HG03066 (cell line): Measurements from ENCODE around the gene ETV7.
A peak's percentile ranks its signal among the peaks of the same experiment; 100 is the strongest.
"Not testable (repeated sequence)": the region's sequence is repeated elsewhere in the genome, so short reads cannot be mapped to it uniquely, and the experiment has no call there.

Source experiments
- ATAC-seq: cut with Tn5 transposase; IDR thresholded peaks from one replicate; pipeline ENCODE4 v1.9.1; 2021; ENCODE audit warnings: low read depth; ENCODE audit not compliant: unreplicated experiment

The ETV7 gene

GRCh38 chr6:36345681-36346466, 41.6 kb downstream of the ETV7 start:
- ATAC-seq, result no peak

- ATAC-seq, result no peak
These were observed 44.3 kb downstream of the ETV7 start for GRCh38 chr6:36343109-36343680.

DNA sequence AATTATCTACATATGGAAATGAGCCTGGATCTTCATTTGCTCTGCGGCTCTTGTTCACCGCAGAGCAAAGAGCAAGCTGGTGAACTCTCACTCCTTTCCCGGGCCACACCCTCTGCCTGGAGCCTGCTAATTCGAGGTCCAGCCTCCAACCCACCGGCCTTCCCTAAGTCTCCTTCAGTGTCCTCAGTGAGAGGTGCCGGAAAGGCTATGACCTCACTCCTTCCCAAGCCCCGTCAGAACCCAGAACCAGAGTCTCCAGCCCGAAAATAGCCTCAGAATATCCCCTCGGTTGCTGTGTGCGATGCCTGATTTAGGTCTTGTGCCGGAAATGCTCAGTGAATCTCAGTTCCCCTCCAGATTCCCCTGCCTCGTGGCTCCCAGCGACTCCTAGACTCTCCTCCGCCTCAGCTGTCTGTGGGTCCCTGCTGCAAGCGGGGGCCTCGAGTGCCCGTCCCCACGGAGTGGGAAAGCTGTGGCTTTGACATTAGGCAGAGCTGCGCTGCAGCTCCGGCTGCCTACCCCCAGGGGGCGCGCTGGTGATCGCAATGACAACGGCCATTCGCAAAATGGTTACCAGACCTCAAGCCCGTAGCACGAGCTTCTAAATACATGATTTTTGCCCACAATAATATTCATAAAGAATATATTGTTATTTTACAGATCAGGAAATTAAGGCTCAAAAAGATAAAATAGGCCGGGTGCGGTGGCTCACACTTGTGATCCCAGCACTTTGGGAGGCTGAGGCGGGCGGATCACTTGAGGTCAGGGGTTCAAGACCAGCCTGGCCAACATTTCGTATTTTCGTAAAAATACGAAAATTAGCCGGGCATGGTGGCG, 46.6 kb downstream of the ETV7 start:
- ATAC-seq, result peak; percentile 58

GRCh38 chr6:36340306-36340617, 47.2 kb downstream of the ETV7 start:
- no peak for ATAC-seq

- ATAC-seq, result no peak
These were observed 48.3 kb downstream of the ETV7 start for GRCh38 chr6:36339146-36339545.

DNA sequence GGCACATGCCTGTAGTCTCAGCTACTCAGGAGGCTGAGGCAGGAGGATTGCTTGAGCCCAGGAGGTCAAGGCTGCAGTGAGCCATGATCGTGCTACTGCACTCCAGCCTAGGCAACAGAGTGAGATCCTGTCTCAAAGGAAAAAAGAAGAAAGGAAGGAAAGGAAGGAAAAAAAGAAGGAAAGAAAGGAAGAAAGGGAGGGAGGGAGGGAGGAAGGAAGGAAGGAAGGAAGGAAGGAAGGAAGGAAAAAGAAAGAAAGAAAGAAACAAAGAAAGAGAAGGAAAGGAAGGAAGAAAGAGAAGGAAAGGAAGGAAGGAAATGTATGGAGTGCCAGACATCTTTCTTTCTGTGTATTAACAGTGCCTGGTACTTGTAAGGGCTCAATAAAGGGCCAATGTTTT, 49.2 kb downstream of the ETV7 start:
- ATAC-seq, result not testable (repeated sequence)

GRCh38 chr6:36337814-36338213, 49.7 kb downstream of the ETV7 start:
- no peak for ATAC-seq

- ATAC-seq, result no peak
These were observed 50.7 kb downstream of the ETV7 start, which contains the start of gene BNIP5 for GRCh38 chr6:36336779-36337241. BNIP5 (minus strand) TSS chr6:36336888; CDS start chr6:36330690, 6,198 bp downstream.

GRCh38 chr6:36336208-36336710, 51.2 kb downstream of the ETV7 start:
- no peak for ATAC-seq

- ATAC-seq, result no peak
These were observed 51.8 kb downstream of the ETV7 start for GRCh38 chr6:36335465-36336207.

DNA sequence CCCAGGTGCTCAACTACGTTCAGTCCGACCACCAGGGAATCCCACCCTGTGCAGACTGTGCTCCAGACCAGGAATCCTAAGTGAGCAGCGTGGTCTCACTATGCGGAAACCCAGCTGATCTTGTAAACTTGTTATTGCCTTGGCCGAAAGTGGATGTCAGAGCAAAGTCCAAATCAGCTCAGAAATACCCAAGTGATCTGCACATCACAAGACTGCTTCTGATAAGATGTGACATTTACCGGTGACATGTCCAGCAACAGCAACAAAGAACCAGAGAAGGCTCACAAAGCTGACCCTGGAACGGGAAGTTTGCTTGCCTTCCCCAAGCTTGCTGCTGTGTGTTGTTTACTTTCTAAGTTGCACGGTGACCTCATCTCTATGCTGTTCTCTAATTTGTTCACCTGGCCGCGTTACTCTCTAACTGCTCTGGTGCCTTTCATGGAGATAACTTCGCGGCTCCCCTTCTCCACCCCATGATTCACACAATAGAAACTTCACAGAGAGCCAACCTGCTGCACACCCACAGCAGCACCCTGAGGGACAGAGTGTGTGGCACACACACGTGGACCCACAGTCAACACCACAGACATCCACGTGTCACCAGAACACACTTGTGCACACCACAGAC, 52.5 kb downstream of the ETV7 start:
- ATAC-seq, result no peak

DNA sequence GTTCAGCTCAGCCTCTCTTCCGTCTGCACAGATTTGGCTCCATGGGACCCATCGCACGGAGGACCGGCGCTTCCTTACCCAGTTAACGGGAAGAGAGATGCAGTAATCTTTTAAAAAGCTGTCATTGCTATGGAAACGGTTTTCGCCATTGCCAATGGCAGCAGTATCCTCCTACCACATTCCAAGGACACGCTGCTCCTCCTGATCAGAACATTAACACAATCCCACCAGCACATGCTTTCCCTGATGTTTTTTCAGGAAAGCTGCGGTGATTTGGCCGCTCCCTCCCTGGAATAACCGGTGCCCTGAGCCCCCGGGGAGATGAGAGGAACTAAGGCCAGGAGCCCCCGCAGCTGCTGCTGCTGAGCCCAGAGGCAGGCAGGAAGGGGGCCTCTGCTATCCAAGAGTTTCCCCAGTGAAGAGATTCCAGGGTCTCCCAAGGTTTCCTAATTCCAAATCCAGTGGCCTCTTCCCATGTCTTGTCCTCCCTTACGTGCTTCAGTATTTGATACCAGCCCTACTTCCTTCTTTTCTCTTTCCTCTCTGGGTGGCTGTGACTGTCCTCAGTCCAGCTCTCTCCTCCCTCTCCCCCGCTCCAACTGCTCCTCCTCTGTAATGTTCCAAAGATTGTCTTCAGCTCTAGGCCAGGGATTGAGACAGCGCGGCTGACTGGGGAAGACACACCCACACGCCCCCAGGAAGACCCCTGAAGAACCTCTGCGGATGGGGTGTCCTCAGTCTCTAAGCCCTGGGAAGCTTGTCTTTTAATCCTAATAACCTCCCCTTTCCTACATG, 53.3 kb downstream of the ETV7 start:
- no peak for ATAC-seq

- no peak for ATAC-seq
These were observed 54.1 kb downstream of the ETV7 start for GRCh38 chr6:36333171-36333895.

DNA sequence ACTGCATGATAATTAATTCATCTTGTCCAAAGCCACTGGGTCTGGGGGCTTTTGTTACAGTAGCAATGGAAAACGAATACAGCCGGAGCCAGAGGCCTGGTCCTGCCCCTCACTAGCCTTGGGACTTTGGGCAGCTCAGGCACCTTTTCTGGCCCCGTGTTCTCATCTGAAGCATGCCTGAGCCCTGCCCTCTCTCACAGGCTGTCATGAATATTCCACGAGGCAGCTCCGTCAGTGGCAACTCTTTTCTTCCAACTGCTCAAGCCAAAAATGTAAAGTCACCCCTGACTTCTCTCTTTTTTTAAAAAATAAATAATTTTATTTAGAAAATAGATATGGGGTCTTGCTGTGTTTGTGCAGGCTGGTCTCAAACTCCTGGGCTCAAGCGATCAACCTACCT, 56.1 kb downstream of the ETV7 start:
- ATAC-seq, result no peak

- no peak for ATAC-seq
These were observed 57.1 kb downstream of the ETV7 start for GRCh38 chr6:36330366-36330765.

GRCh38 chr6:36329798-36330291, 57.6 kb downstream of the ETV7 start:
- ATAC-seq, result no peak

DNA sequence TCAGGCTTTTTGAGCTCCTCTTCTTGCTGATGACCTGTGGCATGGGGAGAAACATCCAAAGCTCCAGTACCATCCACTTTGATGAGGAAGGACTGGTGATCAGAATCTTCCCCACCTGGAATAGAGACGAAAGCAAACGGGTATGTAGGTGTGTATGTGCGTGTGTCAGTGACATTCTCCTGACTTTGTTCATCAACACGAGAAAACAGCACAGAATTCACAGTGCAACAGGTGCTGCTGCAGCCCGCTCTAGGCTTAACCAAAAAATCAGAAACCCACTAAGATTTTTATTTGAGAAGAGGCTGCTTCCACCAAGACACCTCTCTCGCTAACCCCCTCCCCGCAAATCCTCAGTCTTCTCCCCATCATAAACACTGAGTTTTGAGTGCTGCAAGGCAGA, 58.9 kb downstream of the ETV7 start:
- ATAC-seq, result no peak

- no peak for ATAC-seq
These were observed 59.6 kb downstream of the ETV7 start for GRCh38 chr6:36327919-36328236.
